HG03520 (cell line): ENCODE measurements around the gene NSF.
"Not testable (repeated sequence)": the region's sequence is repeated elsewhere in the genome, so short reads cannot be mapped to it uniquely, and the experiment has no call there.

Experiments
- ATAC-seq: cut with Tn5 transposase; IDR thresholded peaks from one replicate; pipeline ENCODE4 v1.9.1; 2021; ENCODE audit warnings: mild to moderate bottlenecking, moderate library complexity; ENCODE audit not compliant: unreplicated experiment

Gene NSF

GRCh38 chr17:46772475-46773220 is 182.2 kb downstream of the NSF start:
- no peak for ATAC-seq

GRCh38 chr17:46773221-46773605 is 182.7 kb downstream of the NSF start:
- no peak for ATAC-seq

DNA sequence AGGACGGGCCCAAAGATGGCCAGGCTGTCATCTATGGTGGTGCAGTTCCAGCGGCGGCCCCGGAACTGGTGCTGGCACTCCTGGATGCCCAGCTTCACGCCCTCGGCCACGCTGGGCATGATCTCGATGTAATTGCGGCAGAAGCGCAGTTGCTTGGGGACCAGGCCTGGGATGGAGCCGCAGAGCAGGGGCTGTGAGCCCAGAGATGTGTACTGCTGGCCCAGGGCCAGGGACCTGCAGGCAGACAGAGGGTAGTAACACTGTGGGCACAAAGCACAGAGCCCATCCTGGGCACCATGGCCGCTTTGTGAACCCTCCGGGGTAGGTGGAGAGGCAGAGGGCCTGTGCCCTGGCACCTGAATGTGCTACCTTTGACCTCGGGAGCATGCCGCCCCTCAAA is 183.2 kb downstream of the NSF start:
- no peak for ATAC-seq

DNA sequence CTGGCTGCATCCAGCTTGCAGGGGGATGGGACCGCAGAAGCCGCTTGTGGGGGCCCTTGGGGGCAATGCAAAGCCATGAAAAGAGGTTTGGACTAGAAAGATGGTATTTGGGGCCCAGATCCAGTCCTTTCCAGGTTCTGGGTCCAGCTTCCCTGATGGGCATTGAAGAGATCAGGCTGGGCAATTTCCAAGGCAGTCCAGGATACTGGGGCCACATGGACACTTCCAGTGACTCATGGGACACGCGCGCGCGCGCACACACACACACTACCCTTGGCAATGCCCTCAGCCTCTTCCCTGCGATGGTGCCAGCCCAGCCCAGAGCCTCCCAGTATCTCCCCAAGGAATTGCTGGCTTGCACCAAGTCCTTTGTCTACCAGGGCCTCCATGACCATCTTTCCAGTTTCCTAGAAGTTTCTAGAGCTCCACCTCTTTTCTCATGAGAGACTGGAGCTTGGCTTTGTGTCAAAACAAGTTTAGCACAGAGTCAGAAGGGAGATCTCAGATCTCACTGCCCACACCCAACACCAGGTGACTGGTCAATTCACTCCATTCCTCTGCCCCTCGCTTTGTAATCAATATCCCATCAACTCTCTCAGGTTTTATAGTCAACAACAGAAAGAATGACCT is 183.8 kb downstream of the NSF start:
- no peak for ATAC-seq

- no peak for ATAC-seq
Observed at GRCh38 chr17:46776298-46777005, 186.0 kb downstream of the NSF start.

DNA sequence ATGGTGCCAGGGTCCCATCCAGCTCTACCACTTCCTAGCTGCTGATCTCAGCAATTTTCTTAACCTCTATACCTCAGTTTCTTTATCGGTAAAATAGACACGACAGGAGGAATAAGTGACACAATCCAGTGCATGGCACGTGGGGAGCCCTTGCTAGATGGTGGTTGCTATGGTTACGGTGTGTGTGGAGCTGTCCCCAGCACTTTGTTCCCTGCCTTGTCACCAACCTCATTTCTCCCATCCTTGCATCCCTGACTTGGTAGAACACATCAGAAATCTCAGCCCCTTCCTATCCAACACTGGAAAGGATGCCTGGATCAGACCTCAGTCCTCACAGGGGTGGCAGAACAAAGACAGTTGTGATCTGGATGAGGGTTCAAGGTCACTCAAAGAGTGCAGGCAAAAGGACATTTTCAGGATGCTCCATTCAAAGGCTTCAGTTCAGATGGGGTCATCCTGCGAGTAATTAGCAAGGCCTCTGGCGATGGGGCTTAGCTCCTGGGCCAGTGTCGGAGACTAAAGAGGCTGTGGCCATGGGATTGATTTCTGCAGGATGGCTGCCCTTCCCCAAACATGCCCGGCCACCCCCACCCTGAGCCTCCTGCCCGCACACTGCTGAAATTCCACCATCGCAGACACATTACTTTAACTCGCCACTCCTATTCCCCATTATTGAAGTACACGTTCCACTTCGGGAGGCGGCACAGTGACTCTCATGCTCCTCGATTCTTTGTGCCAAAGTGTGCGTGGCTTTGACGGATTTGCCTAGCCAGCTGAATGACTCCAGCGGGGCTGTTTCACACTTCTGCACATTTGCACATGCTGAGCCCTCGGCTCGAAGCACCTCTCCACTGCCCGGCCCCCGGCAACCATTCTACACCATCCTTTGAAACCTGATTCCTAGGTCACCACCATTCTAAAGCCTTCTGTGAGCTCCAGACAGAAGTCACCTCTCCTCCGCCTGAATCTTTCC is 187.8 kb downstream of the NSF start:
- ATAC-seq, result no peak

- no peak for ATAC-seq
Observed at GRCh38 chr17:46780003-46780373, 189.5 kb downstream of the NSF start.

DNA sequence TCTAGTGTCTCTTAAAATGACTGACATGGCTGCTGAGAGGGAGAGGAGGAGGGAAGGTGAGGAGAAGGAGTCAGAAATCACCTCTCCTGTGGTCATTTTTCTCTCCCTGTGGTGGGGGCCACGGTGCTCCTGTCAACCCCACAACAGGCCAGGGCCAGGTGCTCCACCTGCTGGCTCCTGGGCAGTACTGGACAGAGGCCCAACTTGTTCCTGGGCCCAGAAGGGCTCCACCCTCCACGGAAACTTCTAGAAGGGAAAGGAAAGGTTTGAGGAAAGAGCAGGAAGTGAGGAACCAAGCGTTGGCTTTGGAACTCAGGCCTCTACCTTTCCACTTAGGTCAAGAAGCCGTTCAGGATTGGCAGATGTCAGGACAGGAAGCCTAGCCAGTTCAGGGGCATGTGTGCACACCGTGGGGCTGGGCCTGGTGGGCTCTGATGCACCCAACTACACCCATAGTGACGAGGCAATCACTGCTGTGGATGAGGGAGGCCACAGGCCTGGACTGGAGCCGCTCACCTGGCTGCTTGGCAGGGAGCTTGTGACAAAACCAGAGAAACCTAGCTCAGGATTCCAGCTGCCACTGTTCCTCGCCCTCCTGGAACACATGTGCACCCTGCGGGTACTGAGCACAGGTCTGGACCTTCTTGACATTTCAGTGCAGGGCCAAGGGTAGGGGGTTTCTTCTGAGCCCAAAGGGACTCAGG is 191.9 kb downstream of the NSF start:
- ATAC-seq, result no peak

DNA sequence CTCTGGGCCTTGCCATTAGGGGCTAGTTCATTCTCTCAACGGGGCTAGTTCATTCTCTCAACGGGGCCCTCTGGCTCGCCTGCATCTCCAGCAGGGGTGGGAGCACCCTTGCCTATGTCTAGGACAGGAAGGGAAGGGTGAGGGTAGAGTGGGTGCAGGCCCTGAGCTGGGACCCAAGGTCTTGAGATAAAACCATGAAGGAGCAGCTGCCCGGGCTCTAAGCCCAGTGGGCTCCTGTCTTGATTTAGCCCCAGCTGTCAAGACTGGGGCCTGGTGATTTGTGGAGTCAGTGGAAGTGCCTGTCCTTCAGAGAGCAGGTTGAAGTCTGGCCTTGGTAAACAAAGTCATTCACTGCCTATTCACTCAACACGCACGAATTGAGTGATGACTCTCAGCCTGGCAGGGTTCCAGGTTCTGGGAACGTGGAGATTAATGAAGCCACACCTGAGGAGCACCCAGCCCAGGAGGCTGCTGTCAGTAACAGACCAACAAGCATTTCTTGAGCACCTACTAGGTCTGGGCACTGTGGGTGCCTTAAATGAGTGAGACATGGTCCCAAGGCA is 192.6 kb downstream of the NSF start:
- no peak for ATAC-seq

DNA sequence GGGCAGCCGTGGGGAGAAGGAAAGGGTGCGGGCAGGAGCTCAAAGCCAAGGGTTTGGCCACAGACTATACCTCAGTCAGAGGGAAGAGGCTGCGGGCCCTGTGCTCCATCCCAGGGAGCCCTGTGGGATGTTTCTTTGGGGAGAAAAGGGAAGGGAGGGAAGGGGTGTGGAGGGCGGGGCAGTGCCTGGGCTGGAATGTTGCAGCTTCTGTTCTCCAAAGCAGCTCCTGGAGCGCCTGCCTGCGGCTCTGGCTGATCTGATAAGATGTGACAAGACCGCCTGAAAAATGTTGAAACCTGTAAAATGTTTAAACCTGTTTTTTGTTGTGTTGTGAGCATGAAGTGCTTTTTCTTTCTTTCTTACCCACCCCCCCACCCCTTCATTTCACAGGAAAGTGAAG is 195.2 kb downstream of the NSF start:
- ATAC-seq, result no peak

GRCh38 chr17:46787478-46787877 is 197.0 kb downstream of the NSF start:
- ATAC-seq, result no peak

DNA sequence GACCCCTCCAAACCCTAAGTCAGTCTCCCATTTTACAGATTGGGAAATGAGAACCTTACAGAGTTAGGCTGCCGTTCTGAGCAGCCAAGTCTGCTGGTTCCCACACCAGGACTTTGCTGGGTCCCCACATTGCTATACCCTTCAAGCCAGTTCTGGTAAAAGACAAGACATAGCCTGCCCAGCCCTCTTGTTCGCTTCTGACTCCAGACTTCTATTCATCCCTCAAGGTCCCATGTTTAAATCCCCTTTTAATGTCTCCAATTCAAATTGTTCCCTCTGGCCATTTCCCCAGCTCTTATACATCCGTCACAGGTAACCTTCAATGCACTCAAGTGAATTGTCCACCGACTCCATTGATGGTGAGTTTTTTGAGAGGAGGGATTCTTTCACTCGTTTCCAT is 197.8 kb downstream of the NSF start:
- no peak for ATAC-seq

DNA sequence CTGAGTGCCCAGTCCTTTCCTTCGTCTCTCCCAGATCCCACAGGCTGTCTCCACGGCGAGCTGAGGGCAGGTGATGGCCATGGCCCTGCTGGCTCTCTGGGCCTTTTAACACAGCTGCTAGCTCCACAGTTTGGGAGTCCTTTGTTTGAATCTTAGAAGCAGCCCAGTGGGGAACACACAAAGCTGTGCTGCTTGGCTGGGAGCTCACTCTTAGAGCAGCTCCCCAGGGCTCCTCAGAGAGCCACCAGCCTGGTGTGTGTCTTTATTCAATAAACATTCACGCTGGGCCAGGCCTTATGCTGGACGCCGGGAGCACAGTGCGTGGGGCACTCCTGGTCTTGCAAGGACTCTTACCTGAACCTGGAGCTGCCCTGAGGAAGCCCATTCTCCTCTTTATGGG is 198.3 kb downstream of the NSF start:
- no peak for ATAC-seq

DNA sequence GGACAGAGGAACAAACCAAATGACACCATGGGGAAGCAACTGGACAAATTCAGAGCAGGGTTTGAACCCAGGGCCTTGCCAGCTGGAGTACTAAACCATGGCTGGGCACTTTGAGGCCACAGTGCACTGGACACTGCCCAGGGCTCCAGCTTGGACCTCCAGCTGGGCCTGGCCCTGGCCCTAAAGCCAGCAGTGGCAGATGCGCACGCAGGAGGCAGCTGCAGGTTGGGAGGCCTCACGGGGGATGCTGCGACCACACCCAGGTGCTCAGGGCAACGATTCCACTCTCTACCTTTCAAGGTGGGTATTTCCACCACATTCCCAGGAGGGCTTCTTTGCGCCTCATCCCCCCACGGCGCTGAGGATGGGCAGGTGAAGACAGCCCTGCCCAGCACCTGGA is 199.1 kb downstream of the NSF start:
- ATAC-seq, result no peak

DNA sequence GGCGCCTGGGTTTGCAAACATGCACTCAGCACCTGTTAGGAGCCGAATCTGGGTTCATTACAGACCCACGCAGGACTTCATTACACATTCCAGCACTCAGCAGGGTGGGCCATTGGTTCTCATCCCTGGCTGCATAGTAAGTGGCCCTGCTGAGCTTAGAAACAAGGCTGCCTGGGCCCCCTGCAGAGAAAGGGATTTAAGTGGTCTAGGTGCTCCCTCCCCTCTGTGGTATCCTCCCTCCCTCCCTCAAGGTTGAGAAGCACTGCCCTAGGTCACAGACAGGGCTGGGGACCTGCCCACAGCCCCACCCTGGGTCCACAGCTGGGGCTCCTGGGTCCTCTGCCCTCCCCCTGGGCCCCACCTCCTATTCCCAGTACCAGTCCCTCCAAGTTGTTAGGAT is 199.7 kb downstream of the NSF start:
- ATAC-seq, result no peak

GRCh38 chr17:46791531-46791930 is 201.1 kb downstream of the NSF start:
- ATAC-seq, result no peak

GRCh38 chr17:46792071-46792470 is 201.6 kb downstream of the NSF start:
- ATAC-seq, result no peak

GRCh38 chr17:46793023-46793422 is 202.6 kb downstream of the NSF start:
- ATAC-seq, result not testable (repeated sequence)

DNA sequence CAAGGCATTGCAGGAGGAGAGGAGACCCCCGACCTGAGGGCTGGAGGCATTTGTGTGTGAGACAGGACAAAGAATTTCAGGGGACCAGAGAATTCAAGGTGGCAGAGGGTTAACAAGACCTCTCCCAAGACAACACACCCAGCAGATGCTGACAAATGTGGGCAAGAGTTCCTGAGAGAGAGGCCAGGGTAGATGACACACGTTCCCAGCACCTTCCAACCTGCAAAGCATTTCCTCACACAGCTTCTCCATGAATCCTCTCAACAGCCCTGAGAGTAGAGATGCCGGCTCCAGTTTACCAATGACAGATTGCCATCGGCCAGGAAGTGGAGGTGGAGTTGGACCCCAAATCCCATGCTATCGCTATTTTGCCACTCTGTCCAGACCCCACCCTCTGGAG is 203.1 kb downstream of the NSF start:
- no peak for ATAC-seq

DNA sequence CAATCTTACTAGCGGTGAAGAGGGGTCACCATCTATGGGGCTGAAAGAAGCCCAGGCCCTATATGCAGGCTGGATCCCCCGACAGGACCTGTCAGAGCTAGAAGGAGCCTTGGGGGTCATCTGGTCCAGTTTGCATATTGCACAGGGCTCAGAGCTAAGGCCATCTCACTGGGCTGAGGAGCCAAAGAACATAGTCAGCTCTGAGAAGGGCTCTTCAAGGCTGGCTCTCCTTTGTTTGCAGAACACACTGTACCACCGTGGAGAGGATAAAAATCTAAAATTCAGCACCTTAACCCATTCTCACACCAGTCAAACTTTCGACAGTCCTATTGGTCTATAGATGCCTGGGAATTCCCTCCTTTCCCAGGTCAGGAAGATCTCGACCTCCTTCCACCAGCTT is 203.8 kb downstream of the NSF start:
- no peak for ATAC-seq
